Heart left ventricle (tissue), 16 donors: ENCODE data around the gene TBX10. TPM values are rescaled to one million over a fixed set of nuclear protein-coding genes. Genes with fewer than 3 reads are reported as not detected.

ENCODE experiments used
- ATAC-seq, 4 donors: fragments of 200-7000 bp; cut with Tn5 transposase; one replicate each; pipeline ENCODE4 v1.9.1; 2020 to 2022; ENCODE audit warnings: moderate library complexity in 4 of 4, mild to moderate bottlenecking in 3 of 4, moderate number of reproducible peaks in 1 of 4
- DNase-seq, 5 donors: peaks; one replicate each; pipeline ENCODE4 v3.0.0-alpha.2; 2020
- H3K27ac ChIP-seq, 12 donors: fragments of 200-600 bp; sonication (generic) in 4 of 12; one replicate each; pipeline versions ENCODE4 v1.5.0 to v1.8.0; 2016 to 2022; ENCODE audit warnings: mild to moderate bottlenecking in 2 of 12
- H3K27me3 ChIP-seq, 9 donors: fragments of 200-600 bp; sonication (generic) in 2 of 9; one replicate each; pipeline versions ENCODE4 v1.5.1 to v1.8.0; 2016 to 2022; ENCODE audit warnings: mild to moderate bottlenecking in 3 of 9
- H3K36me3 ChIP-seq, 9 donors: fragments of 200-600 bp; sonication (generic) in 2 of 9; one replicate each; pipeline versions ENCODE4 v1.5.0 to v1.8.0; 2018 to 2022; ENCODE audit warnings: mild to moderate bottlenecking in 2 of 9
- H3K4me1 ChIP-seq, 12 donors: fragments of 200-600 bp; sonication (generic) in 4 of 12; one replicate each; pipeline versions ENCODE4 v1.5.0 to v1.8.0; 2016 to 2022; ENCODE audit warnings: mild to moderate bottlenecking in 3 of 12
- H3K4me3 ChIP-seq, 12 donors: fragments of 200-600 bp; sonication (generic) in 4 of 12; one replicate each; pipeline versions ENCODE4 v1.5.0 to v1.8.0; 2017 to 2022; ENCODE audit warnings: mild to moderate bottlenecking in 9 of 12, moderate library complexity in 4 of 12
- H3K9me3 ChIP-seq, 12 donors: fragments of 200-600 bp; sonication (generic) in 4 of 12; one replicate each; pipeline versions ENCODE4 v1.5.0 to v1.8.0; 2016 to 2022; ENCODE audit warnings: mild to moderate bottlenecking in 1 of 12
- CTCF ChIP-seq, 12 donors: fragments of 200-600 bp; sonication (generic) in 4 of 12; IDR thresholded peaks; one replicate each; pipeline versions ENCODE4 v1.5.0 to v1.8.0; 2018 to 2022; ENCODE audit warnings: antibody characterized with exemption in 12 of 12, mild to moderate bottlenecking in 5 of 12
- POLR2A ChIP-seq, 2 donors: fragments of 450-650 bp; IDR thresholded peaks; one replicate each; pipeline ENCODE4 v1.6.1; 2017; ENCODE audit warnings: antibody characterized with exemption in 2 of 2, mild to moderate bottlenecking in 2 of 2, moderate library complexity in 2 of 2
- WGBS, 4 donors: extraction: QIAGEN DNeasy Blood & Tissue Kit in 2 of 4; methylation state at CpG; one replicate each; pipeline versions ENCODE4 v1.1.5 to v1.1.7; 2013 to 2018; 5-methylcytosine and 5-hydroxymethylcytosine counted together
- intact Hi-C, 10 donors: fragments of 100-400 bp; cut with DNase I; formaldehyde crosslinking; loops; one replicate each; pipeline versions ENCODE4 v1.11.1 to v1.14.2; 2022
- polyA plus RNA-seq, 2 donors: library from polyadenylated mRNA; stranded (reverse); fragments of 200-250 nt; gene quantifications; one replicate each; pipeline ENCODE4 v1.2.3, GENCODE V29; 2013
- total RNA-seq, 9 donors: library from RNA; depleted of rRNA in 2 of 9; stranded (reverse); fragments of >200 nt in 2 of 9; fragmentation: NEBNext Ultra II Directional in 3 of 9; extraction: Animal tissue kit (Norgen Biotek cat#: 25700) in 3 of 9; gene quantifications; one replicate each; pipeline versions ENCODE4 v1.1.0 to v1.2.4, GENCODE V29; 2016 to 2023
- donor health status: ischemic (EF 13 %, LVEDD 7.1; RV severe dilation, severe dysfunction).
- donor health status: healthy with polysubstance abuse.
- donor health status: DM: no; HTN: yes; CAD: no.
- donor health status: DM: no; HTN: no; CAD: no.
- donor health status: ischemic (EF 25% LVEDD 6.9; RV normal size, moderate dysfunction).
- donor health status: ischemic (EF 25% LVEDD 5.7; RV mildly dilated, moderate dysfunction).
- donor health status: healthy.
- donor health status: DM: yes; HTN: yes; CAD: no.
- donor health status: ischemic (EF 35%, LVEDD 5.7; RV mildly dilated, moderate dysfunction).
- donor health status: nonischemic (EF 11% LVEDD 7.7; RV severe dilation, severe dysfunction).
- donor health status: DM: yes; HTN: yes; CAD: no.
- donor health status: PGD.
- donor health status: ischemic (EF 29% LVEDD 5.4; RV normal size, mild dysfunction).
- donor health status: nonischemic (EF 23%, LVEDD 6.1; RV moderate dilation, normal function).

Gene TBX10
- total and polyA plus RNA-seq, 11 donors, result 0.11 to 0.30 TPM; not detected in 9

- TF ChIP-seq POLR2A (IDR thresholded peaks at IDR 0.05), result no peak
- peak in 1 of 12 donors; percentile 3 for TF ChIP-seq CTCF (IDR thresholded peaks at IDR 0.05)
- peaks cover 0 to 36% (median 7%) of the 10 kb centered on the region in 9 donors for H3K27me3 ChIP-seq
- DNase-seq (no peak), ATAC-seq (no peak)
- H3K4me1 ChIP-seq, result peaks cover 0 to 14% (median 0%) of the 10 kb centered on the region in 12 donors
- no peak overlapping the region for H3K27ac ChIP-seq
- no peaks in the 10 kb centered on the region for H3K36me3 ChIP-seq
- intact Hi-C loops, result no loop called here
- WGBS, 4 donors, result 83 to 88% (median 85%) methylated on average over 5 of the region's 5 CpGs
- H3K4me3 ChIP-seq, result no peak overlapping the region
- peaks cover 0 to 6% (median 0%) of the 10 kb centered on the region in 12 donors for H3K9me3 ChIP-seq
Observed at GRCh38 chr11:67644042-67644441, 4.5 kb upstream of the TBX10 start.

- Histone ChIP-seq H3K27me3 (peaks cover 0 to 35% (median 7%) of the 10 kb centered on the region in 9 donors), H3K4me3 (no peak overlapping the region), H3K4me1 (peaks cover 0 to 10% (median 0%) of the 10 kb centered on the region in 12 donors), H3K27ac (no peak overlapping the region), H3K9me3 (peaks cover 0 to 6% (median 0%) of the 10 kb centered on the region in 12 donors), H3K36me3 (no peaks in the 10 kb centered on the region)
- TF ChIP-seq POLR2A (IDR thresholded peaks at IDR 0.05) (no peak), CTCF (IDR thresholded peaks at IDR 0.05) (no peak)
- no peak for DNase-seq
- WGBS, 4 donors, result 87 to 92% (median 89%) methylated on average over 12 to 15 of the region's 15 CpGs
- no peak for ATAC-seq
- intact Hi-C loops, result no loop called here
Observed at GRCh38 chr11:67642173-67643120, 2.9 kb upstream of the TBX10 start.

GRCh38 chr11:67641338-67642172, 2.0 kb upstream of the TBX10 start:
- no peak for ATAC-seq
- DNase-seq, result no peak
- intact Hi-C loops, result no loop called here
- no peak for TF ChIP-seq POLR2A (IDR thresholded peaks at IDR 0.05)
- TF ChIP-seq CTCF (IDR thresholded peaks at IDR 0.05), result no peak
- H3K9me3 ChIP-seq, result peaks cover 0 to 6% (median 0%) of the 10 kb centered on the region in 12 donors
- H3K27ac ChIP-seq, result no peak overlapping the region
- peaks cover 0 to 3% (median 0%) of the 10 kb centered on the region in 12 donors for H3K4me1 ChIP-seq
- no peaks in the 10 kb centered on the region for H3K36me3 ChIP-seq
- peaks cover 0 to 28% (median 7%) of the 10 kb centered on the region in 9 donors for H3K27me3 ChIP-seq
- H3K4me3 ChIP-seq, result no peak overlapping the region
- WGBS, 4 donors, result 82 to 91% (median 85%) methylated on average over 8 to 28 of the region's 28 CpGs
